WTC11 (cell line): ENCODE results near the gene SNX30.

ENCODE experiments used
- CREB1 ChIP-seq: sonication (generic); formaldehyde crosslinking; IDR thresholded peaks from 2 replicates; pipeline ENCODE4 v1.8.0; 2023; ENCODE audit warnings: mild to moderate bottlenecking, missing genetic modification reagents
- MAX ChIP-seq: sonication (generic); formaldehyde crosslinking; IDR thresholded peaks from 2 replicates; pipeline ENCODE4 v1.8.0; 2022; ENCODE audit warnings: mild to moderate bottlenecking, missing genetic modification reagents

GRCh38 chr9:112820881-112821280 is 70.3 kb downstream of the SNX30 start:
- no peak for TF ChIP-seq CREB1 (CRISPR knock-in tag)
- no peak for TF ChIP-seq MAX (CRISPR knock-in tag)
